ENCODE measurements around the gene CHST6. TPM values are rescaled to one million over a fixed set of nuclear protein-coding genes. Genes with fewer than 3 reads are reported as not detected.

CHST6 gene
- total RNA-seq, 1 experiment from 2014 or later: 0.91 TPM

DNA sequence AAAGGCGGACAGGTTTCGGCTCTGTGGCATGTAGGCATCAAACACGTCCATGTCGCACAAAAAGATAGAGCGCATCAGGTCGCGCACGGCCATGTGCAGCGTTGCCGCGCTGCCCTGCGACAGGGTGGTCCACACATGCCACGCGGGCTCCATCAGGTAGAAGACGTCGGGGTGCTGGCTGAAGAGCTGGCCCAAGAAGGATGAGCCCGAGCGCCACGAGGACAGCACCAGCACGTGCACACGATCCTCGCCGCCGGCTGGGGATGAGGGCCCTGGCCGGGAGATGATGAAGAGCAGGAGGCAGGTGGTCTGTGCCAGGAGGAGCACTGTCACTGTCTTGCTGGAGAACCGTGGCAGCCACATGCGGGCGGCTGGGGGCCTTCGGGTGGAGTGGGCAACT is 34.7 kb upstream of the CHST6 start:
- Histone ChIP-seq H3K4me1 (ENCODE audit: insufficient read depth, low read length) (no peaks in the 10 kb centered on the region), H2AFZ (ENCODE audit: low read length) (no peak overlapping the region), H3K4me3 (ENCODE audit: low read length) (no peak overlapping the region), H3K27me3 (ENCODE audit: low read length) (no peaks in the 10 kb centered on the region), H3K27ac (ENCODE audit: low read length) (no peak overlapping the region), H3K4me2 (ENCODE audit: low read length) (no peak overlapping the region), H3K9me2 (replicated peaks; ENCODE audit: low read length) (no peaks in the 10 kb centered on the region), H3K9me3 (ENCODE audit: low read length) (no peaks in the 10 kb centered on the region), H4K20me1 (ENCODE audit: low read length) (no peaks in the 10 kb centered on the region), H3K36me3 (ENCODE audit: low read depth, low read length) (no peaks in the 10 kb centered on the region), H3F3A (ENCODE audit: low read length, unreplicated experiment) (no peaks in the 10 kb centered on the region), H3K79me2 (ENCODE audit: low read length) (no peaks in the 10 kb centered on the region), H3K9ac (ENCODE audit: low read length) (no peak overlapping the region)
- ChIA-PET POLR2A (ENCODE audit: unreplicated experiment) (no interaction called here), CTCF (no interaction called here)
- no peak for ATAC-seq
- intact Hi-C loops (cut with micrococcal nuclease): no loop called here
- BruUV-seq (replicated peaks): no TSS peak
- TF ChIP-seq, protein P1, sequence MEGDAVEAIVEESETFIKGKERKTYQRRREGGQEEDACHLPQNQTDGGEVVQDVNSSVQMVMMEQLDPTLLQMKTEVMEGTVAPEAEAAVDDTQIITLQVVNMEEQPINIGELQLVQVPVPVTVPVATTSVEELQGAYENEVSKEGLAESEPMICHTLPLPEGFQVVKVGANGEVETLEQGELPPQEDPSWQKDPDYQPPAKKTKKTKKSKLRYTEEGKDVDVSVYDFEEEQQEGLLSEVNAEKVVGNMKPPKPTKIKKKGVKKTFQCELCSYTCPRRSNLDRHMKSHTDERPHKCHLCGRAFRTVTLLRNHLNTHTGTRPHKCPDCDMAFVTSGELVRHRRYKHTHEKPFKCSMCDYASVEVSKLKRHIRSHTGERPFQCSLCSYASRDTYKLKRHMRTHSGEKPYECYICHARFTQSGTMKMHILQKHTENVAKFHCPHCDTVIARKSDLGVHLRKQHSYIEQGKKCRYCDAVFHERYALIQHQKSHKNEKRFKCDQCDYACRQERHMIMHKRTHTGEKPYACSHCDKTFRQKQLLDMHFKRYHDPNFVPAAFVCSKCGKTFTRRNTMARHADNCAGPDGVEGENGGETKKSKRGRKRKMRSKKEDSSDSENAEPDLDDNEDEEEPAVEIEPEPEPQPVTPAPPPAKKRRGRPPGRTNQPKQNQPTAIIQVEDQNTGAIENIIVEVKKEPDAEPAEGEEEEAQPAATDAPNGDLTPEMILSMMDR (conservative IDR thresholded peaks at IDR 0.05; ENCODE audit: low read depth, low read length): no peak
- TF ChIP-seq EZH2phosphoT487 (IDR thresholded peaks at IDR 0.05; ENCODE audit: borderline replicate concordance, low read length) (no peak), EZH2 (IDR thresholded peaks at IDR 0.05; ENCODE audit: low read length, unreplicated experiment) (no peak)
- DNase-seq: no peak

- Histone ChIP-seq H3F3A (ENCODE audit: low read length, unreplicated experiment) (no peaks in the 10 kb centered on the region), H3K9me2 (replicated peaks; ENCODE audit: low read length) (no peaks in the 10 kb centered on the region), H3K4me3 (ENCODE audit: low read length) (no peak overlapping the region), H3K4me2 (ENCODE audit: low read length) (no peak overlapping the region), H4K20me1 (ENCODE audit: low read length) (no peaks in the 10 kb centered on the region), H3K4me1 (ENCODE audit: insufficient read depth, low read length) (no peaks in the 10 kb centered on the region), H3K27ac (ENCODE audit: low read length) (no peak overlapping the region), H3K9ac (ENCODE audit: low read length) (no peak overlapping the region), H3K36me3 (ENCODE audit: low read depth, low read length) (no peaks in the 10 kb centered on the region), H3K79me2 (ENCODE audit: low read length) (no peaks in the 10 kb centered on the region), H3K9me3 (ENCODE audit: low read length) (no peaks in the 10 kb centered on the region), H2AFZ (ENCODE audit: low read length) (no peak overlapping the region), H3K27me3 (ENCODE audit: low read length) (no peaks in the 10 kb centered on the region)
- TF ChIP-seq EZH2 (IDR thresholded peaks at IDR 0.05; ENCODE audit: low read length, unreplicated experiment) (no peak), EZH2phosphoT487 (IDR thresholded peaks at IDR 0.05; ENCODE audit: borderline replicate concordance, low read length) (no peak)
- TF ChIP-seq, protein P1 (conservative IDR thresholded peaks at IDR 0.05; ENCODE audit: low read depth, low read length): no peak
- CTCF ChIA-PET: no interaction called here
- DNase-seq (no peak), ATAC-seq (no peak)
- intact Hi-C loops (cut with micrococcal nuclease): no loop called here
- BruUV-seq (replicated peaks): no TSS peak
- POLR2A ChIA-PET (ENCODE audit: unreplicated experiment): no interaction called here
Observed at GRCh38 chr16:75529056-75529905, 34.0 kb upstream of the CHST6 start.

DNA sequence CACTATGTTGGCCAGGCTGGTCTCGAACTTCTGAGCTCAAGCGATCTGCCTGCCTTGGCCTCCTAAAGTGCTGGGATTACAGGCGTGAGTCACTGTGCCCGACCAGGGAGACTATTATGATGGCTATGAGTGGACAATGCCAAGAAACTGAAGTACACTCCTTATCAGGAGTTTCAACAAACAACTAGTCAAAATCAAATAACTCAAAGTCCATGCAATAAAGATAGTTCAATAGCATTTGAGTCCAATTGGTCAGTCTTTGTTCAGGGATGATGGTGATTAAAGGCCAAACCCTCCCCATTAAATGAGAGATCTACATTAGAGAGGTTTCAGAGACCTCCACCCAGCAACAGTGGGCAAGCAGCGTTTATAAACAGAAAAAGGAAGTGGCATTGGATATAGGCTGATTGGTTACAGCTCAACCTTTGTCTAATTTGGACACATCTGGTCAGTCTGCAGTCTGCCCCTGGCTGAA is 32.6 kb upstream of the CHST6 start:
- ChIA-PET POLR2A (ENCODE audit: unreplicated experiment) (no interaction called here), CTCF (no interaction called here)
- intact Hi-C loops (cut with micrococcal nuclease): no loop called here
- no peaks in the 10 kb centered on the region for H3K79me2 ChIP-seq (ENCODE audit: low read length)
- no peaks in the 10 kb centered on the region for H3K27me3 ChIP-seq (ENCODE audit: low read length)
- DNase-seq (no peak), ATAC-seq (no peak)
- no peaks in the 10 kb centered on the region for H3K36me3 ChIP-seq (ENCODE audit: low read depth, low read length)
- no peaks in the 10 kb centered on the region for H3K9me2 ChIP-seq (replicated peaks; ENCODE audit: low read length)
- H4K20me1 ChIP-seq (ENCODE audit: low read length): no peaks in the 10 kb centered on the region
- no peak overlapping the region for H2AFZ ChIP-seq (ENCODE audit: low read length)
- no peak overlapping the region for H3K4me3 ChIP-seq (ENCODE audit: low read length)
- no peaks in the 10 kb centered on the region for H3K4me1 ChIP-seq (ENCODE audit: insufficient read depth, low read length)
- no peaks in the 10 kb centered on the region for H3F3A ChIP-seq (ENCODE audit: low read length, unreplicated experiment)
- no peak overlapping the region for H3K4me2 ChIP-seq (ENCODE audit: low read length)
- H3K9me3 ChIP-seq (ENCODE audit: low read length): no peaks in the 10 kb centered on the region
- no peak for TF ChIP-seq EZH2phosphoT487 (IDR thresholded peaks at IDR 0.05; ENCODE audit: borderline replicate concordance, low read length)
- TF ChIP-seq, protein P1 (conservative IDR thresholded peaks at IDR 0.05; ENCODE audit: low read depth, low read length): no peak
- no peak for TF ChIP-seq EZH2 (IDR thresholded peaks at IDR 0.05; ENCODE audit: low read length, unreplicated experiment)
- BruUV-seq (replicated peaks): no TSS peak
- no peak overlapping the region for H3K27ac ChIP-seq (ENCODE audit: low read length)
- no peak overlapping the region for H3K9ac ChIP-seq (ENCODE audit: low read length)
